D721Med (cell line): ENCODE measurements around the gene DUSP19.
A peak's percentile ranks its signal among the peaks of the same experiment; 100 is the strongest.

ENCODE experiments used
- DNase-seq: peaks from one replicate; pipeline ENCODE4 v3.0.0; 2011; ENCODE audit warnings: low spot score; ENCODE audit not compliant: insufficient read length
- FAIRE-seq: peaks from 2 replicates; lab custom pipeline; 2011; peaks lifted over from hg19 to GRCh38; lab: Jason Lieb, UNC
- CTCF ChIP-seq: IDR thresholded peaks from 2 replicates; pipeline ENCODE4 v1.5.1; 2012; ENCODE audit warnings: mild to moderate bottlenecking, control low read depth; ENCODE audit not compliant: insufficient read depth; ENCODE audit errors: missing control alignments

Gene DUSP19

GRCh38 chr2:183113630-183114029, 35.1 kb downstream of the DUSP19 start:
- no peak for TF ChIP-seq CTCF
- DNase-seq (no peak), FAIRE-seq (no peak)

GRCh38 chr2:183117226-183117625, 38.7 kb downstream of the DUSP19 start:
- no peak for DNase-seq
- FAIRE-seq: no peak
- TF ChIP-seq CTCF: no peak

- TF ChIP-seq CTCF: no peak
- FAIRE-seq: peak; percentile 66
- DNase-seq: no peak
These were observed 44.8 kb downstream of the DUSP19 start for GRCh38 chr2:183123117-183123958.

GRCh38 chr2:183123959-183124221, 45.3 kb downstream of the DUSP19 start:
- no peak for TF ChIP-seq CTCF
- DNase-seq (no peak), FAIRE-seq (peak; percentile 88)

- DNase-seq (no peak), FAIRE-seq (no peak)
- no peak for TF ChIP-seq CTCF
These were observed 45.8 kb downstream of the DUSP19 start, which contains the start of gene NUP35 for GRCh38 chr2:183124222-183124956. TSS of gene NUP35 (plus strand) at chr2:183124443. CDS start at chr2:183124458, 15 bp downstream.

- FAIRE-seq (no peak), DNase-seq (no peak)
- no peak for TF ChIP-seq CTCF
These were observed 46.4 kb downstream of the DUSP19 start for GRCh38 chr2:183124957-183125255.
